Measurements from ENCODE around the gene ZNF496. TPM values are rescaled to one million over a fixed set of nuclear protein-coding genes. Genes with fewer than 3 reads are reported as not detected.

Gene ZNF496
- total and polyA plus RNA-seq, 9 of the 15 experiments (the other 6 are each of a cell fraction or from before 2014, with no cell fraction given), result 4.3 to 54.0 (median 31.3) TPM

DNA sequence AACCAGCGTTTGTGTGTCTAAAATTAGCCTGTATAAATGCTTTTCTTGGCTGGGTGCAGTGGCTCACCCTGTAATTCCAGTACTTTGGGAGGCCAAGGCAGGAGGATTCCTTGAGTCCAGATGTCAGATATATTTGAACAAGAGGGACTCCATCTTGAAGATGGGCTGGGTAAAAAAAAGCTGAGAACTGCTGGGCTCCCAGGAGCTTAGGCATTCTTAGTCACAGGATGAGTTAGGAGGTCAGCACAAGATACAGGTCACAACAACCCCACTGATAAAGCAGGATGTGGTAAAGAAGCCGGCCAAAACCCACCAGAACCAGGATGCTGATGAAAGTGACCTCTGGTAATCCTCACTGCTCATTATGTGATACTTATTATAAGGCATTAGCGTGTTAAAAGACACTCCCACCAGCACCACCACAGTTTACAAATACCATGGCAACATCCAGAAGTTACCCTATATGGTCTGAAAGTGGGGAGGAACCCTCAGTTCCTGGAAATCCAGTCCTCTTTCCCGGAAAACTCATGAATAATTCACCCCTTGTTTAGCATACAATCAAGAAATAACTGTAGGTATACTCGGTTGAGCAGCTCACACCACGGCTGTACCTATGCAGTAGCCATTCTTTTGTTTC, 36.2 kb upstream of the ZNF496 start (continued):
- TF ChIP-seq, protein P1, sequence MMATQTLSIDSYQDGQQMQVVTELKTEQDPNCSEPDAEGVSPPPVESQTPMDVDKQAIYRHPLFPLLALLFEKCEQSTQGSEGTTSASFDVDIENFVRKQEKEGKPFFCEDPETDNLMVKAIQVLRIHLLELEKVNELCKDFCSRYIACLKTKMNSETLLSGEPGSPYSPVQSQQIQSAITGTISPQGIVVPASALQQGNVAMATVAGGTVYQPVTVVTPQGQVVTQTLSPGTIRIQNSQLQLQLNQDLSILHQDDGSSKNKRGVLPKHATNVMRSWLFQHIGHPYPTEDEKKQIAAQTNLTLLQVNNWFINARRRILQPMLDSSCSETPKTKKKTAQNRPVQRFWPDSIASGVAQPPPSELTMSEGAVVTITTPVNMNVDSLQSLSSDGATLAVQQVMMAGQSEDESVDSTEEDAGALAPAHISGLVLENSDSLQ (IDR thresholded peaks at IDR 0.05), result no peak
- TF ChIP-seq ZBTB17 (CRISPR knock-in tag; IDR thresholded peaks at IDR 0.05), result peak; percentile 98
- no peak for TF ChIP-seq SAFB (IDR thresholded peaks at IDR 0.05; ENCODE audit: borderline replicate concordance, low read depth, low read length)
- peak; percentile 70; the same call in 1 of the 2 replicates for TF ChIP-seq ZNF586 (CRISPR knock-in tag; conservative IDR thresholded peaks at IDR 0.05)
- no peak for TF ChIP-seq RUNX1 (IDR thresholded peaks at IDR 0.05; ENCODE audit: low read depth)
- TF ChIP-seq ZNF644 (tag; IDR thresholded peaks at IDR 0.05; ENCODE audit: low read depth), result peak; percentile 99
- TF ChIP-seq KHSRP (IDR thresholded peaks at IDR 0.05), result no peak
- TF ChIP-seq ZBTB1 (CRISPR knock-in tag; IDR thresholded peaks at IDR 0.05; ENCODE audit: borderline replicate concordance, low read depth), result no peak
- no peak for TF ChIP-seq TARDBP (IDR thresholded peaks at IDR 0.05)
- TF ChIP-seq MCM7 (IDR thresholded peaks at IDR 0.05), result no peak
- TF ChIP-seq ZNF830 (CRISPR knock-in tag; IDR thresholded peaks at IDR 0.05), result peak; percentile 99
- TF ChIP-seq, protein P2, sequence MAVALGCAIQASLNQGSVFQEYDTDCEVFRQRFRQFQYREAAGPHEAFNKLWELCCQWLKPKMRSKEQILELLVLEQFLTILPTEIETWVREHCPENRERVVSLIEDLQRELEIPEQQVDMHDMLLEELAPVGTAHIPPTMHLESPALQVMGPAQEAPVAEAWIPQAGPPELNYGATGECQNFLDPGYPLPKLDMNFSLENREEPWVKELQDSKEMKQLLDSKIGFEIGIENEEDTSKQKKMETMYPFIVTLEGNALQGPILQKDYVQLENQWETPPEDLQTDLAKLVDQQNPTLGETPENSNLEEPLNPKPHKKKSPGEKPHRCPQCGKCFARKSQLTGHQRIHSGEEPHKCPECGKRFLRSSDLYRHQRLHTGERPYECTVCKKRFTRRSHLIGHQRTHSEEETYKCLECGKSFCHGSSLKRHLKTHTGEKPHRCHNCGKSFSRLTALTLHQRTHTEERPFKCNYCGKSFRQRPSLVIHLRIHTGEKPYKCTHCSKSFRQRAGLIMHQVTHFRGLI (CRISPR knock-in tag; IDR thresholded peaks at IDR 0.05), result peak; percentile 99
- TF ChIP-seq, protein P3, sequence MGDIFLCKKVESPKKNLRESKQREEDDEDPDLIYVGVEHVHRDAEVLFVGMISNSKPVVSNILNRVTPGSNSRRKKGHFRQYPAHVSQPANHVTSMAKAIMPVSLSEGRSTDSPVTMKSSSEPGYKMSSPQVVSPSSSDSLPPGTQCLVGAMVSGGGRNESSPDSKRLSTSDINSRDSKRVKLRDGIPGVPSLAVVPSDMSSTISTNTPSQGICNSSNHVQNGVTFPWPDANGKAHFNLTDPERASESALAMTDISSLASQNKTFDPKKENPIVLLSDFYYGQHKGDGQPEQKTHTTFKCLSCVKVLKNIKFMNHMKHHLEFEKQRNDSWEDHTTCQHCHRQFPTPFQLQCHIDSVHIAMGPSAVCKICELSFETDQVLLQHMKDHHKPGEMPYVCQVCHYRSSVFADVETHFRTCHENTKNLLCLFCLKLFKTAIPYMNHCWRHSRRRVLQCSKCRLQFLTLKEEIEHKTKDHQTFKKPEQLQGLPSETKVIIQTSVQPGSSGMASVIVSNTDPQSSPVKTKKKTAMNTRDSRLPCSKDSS (IDR thresholded peaks at IDR 0.05; ENCODE audit: low read depth, partially characterized antibody), result no peak
- TF ChIP-seq HLTF (IDR thresholded peaks at IDR 0.05), result no peak
- peak; percentile 100 for TF ChIP-seq ZNF76 (CRISPR knock-in tag; IDR thresholded peaks at IDR 0.05; ENCODE audit: borderline replicate concordance)
- no peak for TF ChIP-seq ZNF507 (tag; conservative IDR thresholded peaks at IDR 0.05)
- no peak for TF ChIP-seq MED1 (CRISPR knock-in tag; IDR thresholded peaks at IDR 0.05; ENCODE audit: borderline replicate concordance)
